Measurements from ENCODE around the gene GBP6. TPM values are rescaled to one million over a fixed set of nuclear protein-coding genes. Genes with fewer than 3 reads are reported as not detected.

Gene GBP6
- not detected in 2 replicates for total RNA-seq

GRCh38 chr1:89363638-89364536, at the start of gene GBP6:
GBP6 (plus strand) TSS chr1:89364059; CDS start chr1:89368552, 4,493 bp downstream.

Other genes starting within 250 kb of the GBP6 start
- gene GBP2, start 237.9 kb upstream of the GBP6 start, total RNA-seq = 28.8 and 30.5 TPM in 2 replicates
- gene GBP7, start 188.1 kb upstream of the GBP6 start, total RNA-seq = not detected in 2 replicates
- gene GBP4, start 165.1 kb upstream of the GBP6 start, total RNA-seq = 0.94 and 6.9 TPM in 2 replicates
- gene GBP5, start 91.2 kb upstream of the GBP6 start, total RNA-seq = 0.05 TPM in 1 of 2 replicates, not detected in the other
- 3.2 and 4.9 TPM in 2 replicates for gene LRRC8B, start 160.8 kb downstream of the GBP6 start, total RNA-seq